HEK293 (cell line): ENCODE measurements around the gene KIF19.

Source experiments
- MYNN ChIP-seq: fragments of 450-650 bp; formaldehyde crosslinking; IDR thresholded peaks from 2 replicates; pipeline ENCODE4 v1.5.1; 2016; ENCODE audit warnings: missing biosample characterization, missing genetic modification characterization, borderline replicate concordance
- REST ChIP-seq: fragments of 450-650 bp; formaldehyde crosslinking; IDR thresholded peaks from 2 replicates; pipeline ENCODE4 v1.5.1; 2016; ENCODE audit warnings: missing biosample characterization, missing genetic modification characterization
- ZNF239 ChIP-seq: fragments of 450-650 bp; formaldehyde crosslinking; IDR thresholded peaks from 2 replicates; pipeline ENCODE4 v1.5.1; 2016; ENCODE audit warnings: missing biosample characterization, missing genetic modification characterization
- ZNF324 ChIP-seq: fragments of 450-650 bp; formaldehyde crosslinking; IDR thresholded peaks from 2 replicates; pipeline ENCODE4 v1.5.1; 2016; ENCODE audit warnings: missing biosample characterization, missing genetic modification characterization

- TF ChIP-seq MYNN (no peak), REST (no peak), ZNF239 (tag by site-specific recombination) (no peak), ZNF324 (tag by site-specific recombination) (no peak)
Measured at GRCh38 chr17:74343526-74344284, 17.7 kb downstream of the KIF19 start.
